ENCODE results near the gene ELSPBP1.

Gene ELSPBP1

DNA sequence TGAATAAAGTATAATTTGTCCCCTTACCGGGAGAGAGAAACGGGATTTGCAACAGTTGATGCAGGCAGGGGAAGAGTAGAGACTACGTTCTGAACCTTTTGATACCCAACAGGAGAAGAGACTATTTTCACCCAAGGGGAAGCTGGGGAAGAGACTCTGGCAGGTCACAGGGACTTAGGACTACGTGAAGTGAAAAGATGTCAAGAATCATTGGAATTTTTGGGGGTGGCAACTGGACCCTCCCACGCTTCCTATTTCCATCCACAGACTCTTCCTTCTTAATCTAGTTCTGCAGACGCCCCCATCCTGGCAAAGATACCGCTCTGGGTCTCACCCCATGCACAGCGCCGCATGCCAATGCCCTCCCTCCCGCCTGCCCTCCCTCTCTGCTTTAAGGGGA is 35.6 kb downstream of the ELSPBP1 start:
- TF ChIP-seq, protein P1, sequence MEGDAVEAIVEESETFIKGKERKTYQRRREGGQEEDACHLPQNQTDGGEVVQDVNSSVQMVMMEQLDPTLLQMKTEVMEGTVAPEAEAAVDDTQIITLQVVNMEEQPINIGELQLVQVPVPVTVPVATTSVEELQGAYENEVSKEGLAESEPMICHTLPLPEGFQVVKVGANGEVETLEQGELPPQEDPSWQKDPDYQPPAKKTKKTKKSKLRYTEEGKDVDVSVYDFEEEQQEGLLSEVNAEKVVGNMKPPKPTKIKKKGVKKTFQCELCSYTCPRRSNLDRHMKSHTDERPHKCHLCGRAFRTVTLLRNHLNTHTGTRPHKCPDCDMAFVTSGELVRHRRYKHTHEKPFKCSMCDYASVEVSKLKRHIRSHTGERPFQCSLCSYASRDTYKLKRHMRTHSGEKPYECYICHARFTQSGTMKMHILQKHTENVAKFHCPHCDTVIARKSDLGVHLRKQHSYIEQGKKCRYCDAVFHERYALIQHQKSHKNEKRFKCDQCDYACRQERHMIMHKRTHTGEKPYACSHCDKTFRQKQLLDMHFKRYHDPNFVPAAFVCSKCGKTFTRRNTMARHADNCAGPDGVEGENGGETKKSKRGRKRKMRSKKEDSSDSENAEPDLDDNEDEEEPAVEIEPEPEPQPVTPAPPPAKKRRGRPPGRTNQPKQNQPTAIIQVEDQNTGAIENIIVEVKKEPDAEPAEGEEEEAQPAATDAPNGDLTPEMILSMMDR (IDR thresholded peaks at IDR 0.05; ENCODE audit: unreplicated experiment in 3 of 3): no peak
- Mint-ChIP-seq H3K4me1 (no peaks in the 10 kb centered on the region), H3K27ac (no peak overlapping the region), H3K27me3 (ENCODE audit: low read depth) (peaks cover 22% of the 10 kb centered on the region), H3K9me3 (no peaks in the 10 kb centered on the region), H3K36me3 (ENCODE audit: low read depth) (no peaks in the 10 kb centered on the region), H3K4me3 (no peak overlapping the region)

DNA sequence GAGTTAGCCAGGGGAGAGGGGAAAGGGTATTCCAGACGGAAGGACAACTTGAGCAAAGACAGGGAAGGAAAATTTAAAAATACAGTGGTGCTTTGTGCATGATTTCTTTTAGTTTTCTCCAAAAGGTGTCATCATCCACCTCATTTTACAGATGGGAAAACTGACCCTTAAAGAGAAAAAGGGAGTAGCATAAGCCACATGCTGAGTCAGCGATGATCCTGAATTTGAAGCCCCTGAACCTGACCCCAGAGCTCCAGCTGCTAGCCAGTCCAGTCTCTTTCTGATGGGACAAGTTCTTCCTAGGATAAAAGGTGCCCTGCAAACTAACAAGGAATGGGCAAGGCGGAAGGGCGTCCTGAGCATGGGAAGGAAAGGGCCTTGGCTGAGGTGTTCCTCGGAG is 39.2 kb downstream of the ELSPBP1 start:
- Mint-ChIP-seq H3K36me3 (ENCODE audit: low read depth) (no peaks in the 10 kb centered on the region), H3K4me1 (no peaks in the 10 kb centered on the region), H3K27me3 (ENCODE audit: low read depth) (peaks cover 16% of the 10 kb centered on the region), H3K9me3 (peaks cover 12% of the 10 kb centered on the region), H3K27ac (no peak overlapping the region), H3K4me3 (no peak overlapping the region)
- TF ChIP-seq, protein P1 (IDR thresholded peaks at IDR 0.05; ENCODE audit: unreplicated experiment in 3 of 3): no peak

GRCh38 chr19:48036765-48037164 is 42.3 kb downstream of the ELSPBP1 start:
- Mint-ChIP-seq H3K27ac (no peak overlapping the region), H3K9me3 (peaks cover 19% of the 10 kb centered on the region), H3K4me1 (no peaks in the 10 kb centered on the region), H3K36me3 (ENCODE audit: low read depth) (no peaks in the 10 kb centered on the region), H3K27me3 (ENCODE audit: low read depth) (peaks cover 22% of the 10 kb centered on the region), H3K4me3 (no peak overlapping the region)
- TF ChIP-seq, protein P1 (IDR thresholded peaks at IDR 0.05; ENCODE audit: unreplicated experiment in 3 of 3): no peak

DNA sequence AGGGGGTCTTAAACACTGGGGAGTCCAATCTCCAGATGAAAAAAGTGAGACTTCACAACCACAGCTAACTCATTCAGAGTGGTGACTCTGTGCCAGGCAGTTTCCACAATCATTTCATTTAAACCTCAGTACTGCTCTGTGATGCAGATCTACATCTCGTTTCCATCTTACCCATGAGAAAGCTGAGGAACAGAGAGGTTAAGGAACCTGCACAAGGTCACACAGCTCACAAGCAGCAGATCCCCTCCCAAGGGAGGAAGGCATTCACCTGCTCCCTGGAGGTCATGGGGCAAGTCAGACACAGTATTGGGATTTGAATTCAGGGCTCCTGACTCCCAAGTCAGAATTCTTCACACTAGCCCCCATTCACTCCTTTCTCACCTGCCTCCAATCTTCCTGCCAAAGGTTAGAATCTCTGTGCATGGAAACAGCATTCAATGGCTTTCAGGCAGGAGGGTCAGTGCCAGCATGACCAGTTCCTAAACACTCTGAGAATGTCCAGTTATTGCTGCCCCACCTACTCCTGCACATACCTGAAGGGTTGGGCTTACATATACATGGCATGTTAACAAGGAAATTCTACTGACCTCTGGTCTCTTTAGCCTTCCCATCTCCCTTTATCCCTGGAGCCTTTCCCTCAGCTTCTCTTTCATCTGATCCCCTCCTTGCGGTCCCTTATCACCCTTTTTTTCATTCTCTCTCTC is 47.6 kb downstream of the ELSPBP1 start:
- TF ChIP-seq, protein P1 (IDR thresholded peaks at IDR 0.05; ENCODE audit: unreplicated experiment in 3 of 3): no peak
- H3K27ac Mint-ChIP-seq: no peak overlapping the region
- no peaks in the 10 kb centered on the region for H3K36me3 Mint-ChIP-seq (ENCODE audit: low read depth)
- peaks cover 18% of the 10 kb centered on the region for H3K9me3 Mint-ChIP-seq
- no peak overlapping the region for H3K4me3 Mint-ChIP-seq
- peaks cover 24% of the 10 kb centered on the region for H3K27me3 Mint-ChIP-seq (ENCODE audit: low read depth)
- no peaks in the 10 kb centered on the region for H3K4me1 Mint-ChIP-seq

- Mint-ChIP-seq H3K27ac (no peak within 1 kb of the TSS), H3K9me3 (peaks cover 24% of the 10 kb centered on the region), H3K4me1 (no peaks in the 10 kb centered on the region), H3K4me3 (no peak within 1 kb of the TSS), H3K27me3 (ENCODE audit: low read depth) (peaks cover 23% of the 10 kb centered on the region), H3K36me3 (ENCODE audit: low read depth) (no peaks in the 10 kb centered on the region)
- TF ChIP-seq, protein P1 (IDR thresholded peaks at IDR 0.05; ENCODE audit: unreplicated experiment in 3 of 3): no peak
Measured at GRCh38 chr19:48043675-48044258, 49.3 kb downstream of the ELSPBP1 start, which contains the start of gene CABP5. CABP5 (minus strand) TSS chr19:48044079; CDS start chr19:48043922, 157 bp downstream.

- H3K27me3 Mint-ChIP-seq (ENCODE audit: low read depth): peaks cover 20% of the 10 kb centered on the region
Measured at GRCh38 chr19:48044561-48044960, 50.1 kb downstream of the ELSPBP1 start.

More at GRCh38 chr19:48044561-48044960, 50.1 kb downstream of the ELSPBP1 start:
- no peaks in the 10 kb centered on the region for H3K4me1 Mint-ChIP-seq
- no peak overlapping the region for H3K4me3 Mint-ChIP-seq
- no peaks in the 10 kb centered on the region for H3K36me3 Mint-ChIP-seq (ENCODE audit: low read depth)
- TF ChIP-seq, protein P1 (IDR thresholded peaks at IDR 0.05; ENCODE audit: unreplicated experiment in 3 of 3): no peak
- peaks cover 25% of the 10 kb centered on the region for H3K9me3 Mint-ChIP-seq
- H3K27ac Mint-ChIP-seq: no peak overlapping the region

All from nephron (organoid).